Lower leg skin (tissue), 3 donors: Measurements from ENCODE around the gene GUCY2D.

Experiments used
- CTCF ChIP-seq, 3 donors: fragments of 450-650 bp; IDR thresholded peaks; one replicate each; pipeline ENCODE4 v1.5.1; 2016; ENCODE audit warnings: antibody characterized with exemption in 3 of 3, mild to moderate bottlenecking in 3 of 3, moderate library complexity in 2 of 3
- POLR2A ChIP-seq, 2 donors: fragments of 450-650 bp; IDR thresholded peaks; one replicate each; pipeline ENCODE4 v1.6.1; 2016 to 2017; ENCODE audit warnings: antibody characterized with exemption in 2 of 2, mild to moderate bottlenecking in 1 of 2, moderate library complexity in 1 of 2

GRCh38 chr17:7982173-7982572, 20.2 kb upstream of the GUCY2D start:
- TF ChIP-seq POLR2A (IDR thresholded peaks at IDR 0.05) = no peak
- no peak for TF ChIP-seq CTCF (IDR thresholded peaks at IDR 0.05)
